GM12891 (cell line): ENCODE measurements around the gene FAM43A.

Source experiments
- POLR2A ChIP-seq: IDR thresholded peaks from 2 replicates; pipeline ENCODE4 v1.6.1; 2011; ENCODE audit warnings: low read depth, low read length, control low read depth
- POLR2AphosphoS5 ChIP-seq: IDR thresholded peaks from 2 replicates; pipeline ENCODE4 v1.6.1; 2011; ENCODE audit warnings: low read depth, low read length, control low read depth
- POU2F2 ChIP-seq: IDR thresholded peaks from 2 replicates; pipeline ENCODE4 v1.6.1; 2011; ENCODE audit warnings: low read depth, mild to moderate bottlenecking, control low read depth, low read length, moderate library complexity
- SPI1 ChIP-seq: IDR thresholded peaks from 2 replicates; pipeline ENCODE4 v1.6.1; 2011; ENCODE audit warnings: low read depth, low read length, control low read depth
- TAF1 ChIP-seq: IDR thresholded peaks from 2 replicates; pipeline ENCODE4 v1.6.1; 2011; ENCODE audit warnings: low read depth, low read length, control low read depth

DNA sequence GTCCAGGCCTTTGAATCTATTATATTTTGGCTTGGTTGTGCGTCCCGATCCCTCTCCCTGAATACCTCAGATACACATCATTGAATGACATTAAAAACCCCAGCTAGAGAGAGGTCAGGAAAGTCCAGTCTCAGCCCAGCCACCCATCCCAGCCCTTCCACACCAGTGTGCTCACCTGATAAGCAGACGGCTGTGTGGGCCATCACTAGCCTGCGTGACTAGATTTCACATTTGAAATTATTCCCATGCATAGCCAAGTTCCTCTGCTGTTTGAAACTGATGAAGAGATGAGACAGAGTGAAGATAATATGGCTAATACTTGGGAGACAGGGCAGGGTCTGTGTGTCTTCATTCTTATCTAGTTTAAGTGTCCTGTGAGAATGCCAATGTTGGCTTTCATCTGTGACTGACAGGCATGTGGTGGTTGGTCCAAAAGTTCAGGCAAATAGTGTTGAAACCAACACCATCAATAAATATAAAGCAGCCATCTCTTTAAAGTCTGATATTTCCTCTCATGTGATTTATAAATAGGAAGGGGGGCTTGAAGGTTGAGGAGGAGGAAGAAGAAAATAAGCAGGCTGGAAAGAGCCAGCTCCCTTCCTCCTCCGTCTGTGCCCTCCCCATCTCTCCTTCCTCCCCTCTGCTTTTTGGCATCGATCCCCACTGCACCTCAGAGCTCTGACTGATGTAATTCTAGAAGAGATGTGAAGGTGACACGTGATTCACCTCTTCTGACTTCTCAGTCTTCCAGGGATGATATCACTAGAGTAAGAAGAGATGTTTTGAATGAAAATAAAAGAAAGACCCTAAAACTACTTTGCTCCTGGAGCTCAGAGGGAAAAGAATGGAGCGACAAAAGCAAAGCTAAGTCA is 5.1 kb downstream of the FAM43A start:
- TF ChIP-seq POLR2A = no peak
- no peak for TF ChIP-seq POLR2AphosphoS5
- TF ChIP-seq TAF1 = no peak
- TF ChIP-seq SPI1 = no peak
- TF ChIP-seq POU2F2 = no peak
